HEK293 (cell line): ENCODE results near the gene FGD3.

Source experiments
- CTCF ChIA-PET: fragments of 350-600 bp; formaldehyde crosslinking; extraction: SDS; loops from one replicate; lab custom pipeline; 2021; ENCODE audit warnings: antibody characterized with exemption; lab: Yijun Ruan, JAX
- POLR2A ChIA-PET: fragments of 300-600 bp; formaldehyde crosslinking; extraction: SDS; loops from one replicate; lab custom pipeline; 2020; ENCODE audit warnings: antibody characterized with exemption, inconsistent platforms; lab: Yijun Ruan, JAX
- H3K27ac ChIP-seq: fragments of 200-500 bp; sonication (Bioruptor generic); 2 replicates; pipeline ENCODE4 v1.5.1; 2014; ENCODE audit warnings: low read depth, low read length, control low read depth, inconsistent platforms; ENCODE audit errors: extremely low read depth
- H3K36me3 ChIP-seq, 2 experiments: fragments of 200-500 bp in 1 of 2; sonication (Bioruptor generic) in 1 of 2; 1 replicate in 1 of 2; 2 replicates in 1 of 2; pipeline ENCODE4 v1.5.1; 2014 to 2017; ENCODE audit warnings: inconsistent platforms in 2 of 2, low read length in 2 of 2; ENCODE audit not compliant: control insufficient read depth in 2 of 2, insufficient read depth in 1 of 2
- H3K4me1 ChIP-seq: fragments of 200-500 bp; sonication (Bioruptor generic); 2 replicates; pipeline ENCODE4 v1.5.1; 2014; ENCODE audit warnings: mild to moderate bottlenecking, low read length, inconsistent platforms; ENCODE audit not compliant: control insufficient read depth, insufficient read depth
- H3K4me3 ChIP-seq: 2 replicates; pipeline ENCODE4 v1.5.1; 2011; ENCODE audit warnings: low read depth, mild to moderate bottlenecking, control low read depth, low read length, moderate library complexity
- H3K9me3 ChIP-seq: fragments of 200-500 bp; sonication (Bioruptor generic); 2 replicates; pipeline ENCODE4 v1.5.1; 2014; ENCODE audit warnings: low read depth, low read length, inconsistent platforms; ENCODE audit not compliant: control insufficient read depth, insufficient read depth
- RBAK ChIP-seq: fragments of 450-650 bp; formaldehyde crosslinking; IDR thresholded peaks from 2 replicates; pipeline ENCODE4 v1.5.1; 2016; ENCODE audit warnings: missing biosample characterization, missing genetic modification characterization
- REPIN1 ChIP-seq: fragments of 450-650 bp; formaldehyde crosslinking; IDR thresholded peaks from 2 replicates; pipeline ENCODE4 v1.5.1; 2017; ENCODE audit warnings: missing biosample characterization, missing genetic modification characterization, low read depth
- TRIM28 ChIP-seq: IDR thresholded peaks from 2 replicates; pipeline ENCODE4 v1.6.1; 2011; ENCODE audit warnings: low read length, control low read depth, borderline replicate concordance
- YY2 ChIP-seq: fragments of 450-650 bp; formaldehyde crosslinking; IDR thresholded peaks from 2 replicates; pipeline ENCODE4 v1.5.1; 2016; ENCODE audit warnings: missing biosample characterization, missing genetic modification characterization
- ZBTB8A ChIP-seq: fragments of 450-650 bp; formaldehyde crosslinking; IDR thresholded peaks from 2 replicates; pipeline ENCODE4 v1.5.1; 2016; ENCODE audit warnings: missing biosample characterization, missing genetic modification characterization
- ZEB2 ChIP-seq: fragments of 450-650 bp; formaldehyde crosslinking; IDR thresholded peaks from 2 replicates; pipeline ENCODE4 v1.5.1; 2016; ENCODE audit warnings: missing biosample characterization, missing genetic modification characterization
- ZNF132 ChIP-seq: fragments of 450-650 bp; formaldehyde crosslinking; IDR thresholded peaks from 2 replicates; pipeline ENCODE4 v1.5.1; 2017; ENCODE audit warnings: missing biosample characterization, missing genetic modification characterization, borderline replicate concordance
- ZNF174 ChIP-seq: fragments of 450-650 bp; formaldehyde crosslinking; IDR thresholded peaks from 2 replicates; pipeline ENCODE4 v1.5.0; 2017; ENCODE audit warnings: missing biosample characterization, mild to moderate bottlenecking, missing genetic modification characterization
- ZNF202 ChIP-seq: fragments of 450-650 bp; formaldehyde crosslinking; IDR thresholded peaks from 2 replicates; pipeline ENCODE4 v1.5.1; 2016; ENCODE audit warnings: missing biosample characterization, missing genetic modification characterization, borderline replicate concordance
- ZNF292 ChIP-seq: fragments of 450-650 bp; formaldehyde crosslinking; IDR thresholded peaks from 2 replicates; pipeline ENCODE4 v1.5.1; 2016; ENCODE audit warnings: low read depth, missing biosample characterization, missing genetic modification characterization, borderline replicate concordance
- ZNF324 ChIP-seq: fragments of 450-650 bp; formaldehyde crosslinking; IDR thresholded peaks from 2 replicates; pipeline ENCODE4 v1.5.1; 2016; ENCODE audit warnings: missing biosample characterization, missing genetic modification characterization
- ZNF366 ChIP-seq: fragments of 450-650 bp; formaldehyde crosslinking; conservative IDR thresholded peaks from 2 replicates; pipeline ENCODE4 v1.5.1; 2016; ENCODE audit warnings: missing biosample characterization, missing genetic modification characterization
- ZNF48 ChIP-seq: fragments of 450-650 bp; formaldehyde crosslinking; IDR thresholded peaks from 2 replicates; pipeline ENCODE4 v1.5.1; 2016; ENCODE audit warnings: missing biosample characterization, missing genetic modification characterization
- ZNF544 ChIP-seq: fragments of 450-650 bp; formaldehyde crosslinking; IDR thresholded peaks from 2 replicates; pipeline ENCODE4 v1.5.0; 2017; ENCODE audit warnings: missing biosample characterization, missing genetic modification characterization
- ZNF585B ChIP-seq: fragments of 450-650 bp; formaldehyde crosslinking; IDR thresholded peaks from 2 replicates; pipeline ENCODE4 v1.5.1; 2016; ENCODE audit warnings: missing biosample characterization, missing genetic modification characterization
- ZNF660 ChIP-seq: fragments of 450-650 bp; IDR thresholded peaks from 2 replicates; pipeline ENCODE4 v1.5.1; 2018; ENCODE audit warnings: missing biosample characterization, mild to moderate bottlenecking, missing genetic modification characterization
- ZNF664 ChIP-seq: fragments of 450-650 bp; formaldehyde crosslinking; IDR thresholded peaks from 2 replicates; pipeline ENCODE4 v1.5.1; 2016; ENCODE audit warnings: missing biosample characterization, missing genetic modification characterization
- ZNF707 ChIP-seq: fragments of 450-650 bp; formaldehyde crosslinking; IDR thresholded peaks from 2 replicates; pipeline ENCODE4 v1.5.1; 2016; ENCODE audit warnings: missing biosample characterization, missing genetic modification characterization
- ZSCAN23 ChIP-seq: fragments of 450-650 bp; formaldehyde crosslinking; IDR thresholded peaks from 2 replicates; pipeline ENCODE4 v1.5.1; 2016; ENCODE audit warnings: missing biosample characterization, missing genetic modification characterization
- ZSCAN4 ChIP-seq: fragments of 450-650 bp; formaldehyde crosslinking; IDR thresholded peaks from 2 replicates; pipeline ENCODE4 v1.5.1; 2017; ENCODE audit warnings: missing biosample characterization, missing genetic modification characterization
- TF ChIP-seq, protein P1 (sequence below): fragments of 450-650 bp; formaldehyde crosslinking; IDR thresholded peaks from 2 replicates; pipeline ENCODE4 v1.5.1; 2016; ENCODE audit warnings: missing biosample characterization, missing genetic modification characterization

FGD3 gene

GRCh38 chr9:92971776-92972175 lies 24.5 kb downstream of the FGD3 start (continued):
- no peak for TF ChIP-seq ZNF366
- TF ChIP-seq RBAK, result no peak

GRCh38 chr9:92973700-92974099 lies 26.4 kb downstream of the FGD3 start:
- H3K4me3 ChIP-seq, result no peak overlapping the region
- H3K4me1 ChIP-seq, result no peaks in the 10 kb centered on the region
- no peaks in the 10 kb centered on the region for H3K9me3 ChIP-seq
- ChIA-PET POLR2A (no interaction called here), CTCF (interaction anchor here (0.6 kb wide), 1 partner anchor 128 kb away, joined by 4 read pairs; no protein-coding TSS in a partner anchor)
- no peak for TF ChIP-seq ZNF202
- TF ChIP-seq ZBTB8A (tag by site-specific recombination), result no peak
- no peak for TF ChIP-seq ZNF48
- no peak for TF ChIP-seq ZNF664 (tag by site-specific recombination)
- TF ChIP-seq RBAK, result no peak
- no peak for TF ChIP-seq ZNF132 (tag by site-specific recombination)
- no peak for TF ChIP-seq ZNF585B
- TF ChIP-seq REPIN1, result no peak
- TF ChIP-seq ZNF660 (tag by site-specific recombination), result no peak
- no peak for TF ChIP-seq ZSCAN4 (tag by site-specific recombination)
- TF ChIP-seq ZNF174 (tag by site-specific recombination), result no peak
- no peak for TF ChIP-seq YY2
- no peak for TF ChIP-seq TRIM28
- TF ChIP-seq ZNF544 (tag by site-specific recombination), result no peak
- no peak overlapping the region for H3K27ac ChIP-seq
- no peaks in the 10 kb centered on the region for H3K36me3 ChIP-seq

DNA sequence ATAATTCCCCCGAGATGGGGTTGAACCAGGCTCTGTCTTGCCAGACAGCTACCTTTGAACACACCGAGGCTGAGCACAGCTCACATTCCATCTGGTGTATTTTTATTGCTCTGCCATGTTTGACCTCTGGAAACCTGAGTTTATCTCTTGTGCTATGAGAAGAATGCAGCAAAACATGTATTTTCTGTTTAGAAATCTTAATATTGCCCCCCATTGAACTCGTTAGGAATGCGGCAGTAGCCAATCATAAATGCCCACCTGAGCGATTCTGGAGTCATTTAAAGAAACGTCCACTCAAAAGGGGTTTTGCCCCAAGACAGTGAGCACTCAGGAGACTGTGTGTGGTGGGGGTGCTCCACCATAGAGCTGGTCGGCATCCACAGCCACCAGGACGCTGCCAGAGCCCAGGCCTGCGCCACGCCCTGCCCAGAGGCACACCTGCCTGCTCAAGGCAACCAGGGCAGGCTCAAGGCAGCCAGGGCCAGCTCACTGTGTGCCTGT lies 26.9 kb downstream of the FGD3 start:
- CTCF ChIA-PET, result interaction anchor here (1.0 kb wide), 1 partner anchor 29 kb away, joined by 4 read pairs; no protein-coding TSS in a partner anchor
- POLR2A ChIA-PET, result no interaction called here

More for the DNA sequence above, 26.9 kb downstream of the FGD3 start:
- Histone ChIP-seq H3K4me3 (no peak overlapping the region), H3K9me3 (no peaks in the 10 kb centered on the region), H3K27ac (no peak overlapping the region), H3K4me1 (no peaks in the 10 kb centered on the region), H3K36me3 (no peaks in the 10 kb centered on the region)
- TF ChIP-seq, protein P1, sequence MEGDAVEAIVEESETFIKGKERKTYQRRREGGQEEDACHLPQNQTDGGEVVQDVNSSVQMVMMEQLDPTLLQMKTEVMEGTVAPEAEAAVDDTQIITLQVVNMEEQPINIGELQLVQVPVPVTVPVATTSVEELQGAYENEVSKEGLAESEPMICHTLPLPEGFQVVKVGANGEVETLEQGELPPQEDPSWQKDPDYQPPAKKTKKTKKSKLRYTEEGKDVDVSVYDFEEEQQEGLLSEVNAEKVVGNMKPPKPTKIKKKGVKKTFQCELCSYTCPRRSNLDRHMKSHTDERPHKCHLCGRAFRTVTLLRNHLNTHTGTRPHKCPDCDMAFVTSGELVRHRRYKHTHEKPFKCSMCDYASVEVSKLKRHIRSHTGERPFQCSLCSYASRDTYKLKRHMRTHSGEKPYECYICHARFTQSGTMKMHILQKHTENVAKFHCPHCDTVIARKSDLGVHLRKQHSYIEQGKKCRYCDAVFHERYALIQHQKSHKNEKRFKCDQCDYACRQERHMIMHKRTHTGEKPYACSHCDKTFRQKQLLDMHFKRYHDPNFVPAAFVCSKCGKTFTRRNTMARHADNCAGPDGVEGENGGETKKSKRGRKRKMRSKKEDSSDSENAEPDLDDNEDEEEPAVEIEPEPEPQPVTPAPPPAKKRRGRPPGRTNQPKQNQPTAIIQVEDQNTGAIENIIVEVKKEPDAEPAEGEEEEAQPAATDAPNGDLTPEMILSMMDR, result no peak
- TF ChIP-seq ZBTB8A (tag by site-specific recombination) (no peak), ZEB2 (tag by site-specific recombination) (no peak), ZNF292 (tag by site-specific recombination) (no peak), ZSCAN23 (tag by site-specific recombination) (no peak), ZNF324 (tag by site-specific recombination) (no peak), ZNF707 (no peak)
